Ishikawa (cell line): ENCODE data around the gene MYRIP.

Experiments
- MAX ChIP-seq: IDR thresholded peaks from 2 replicates; pipeline ENCODE4 v1.6.1; 2012
- RAD21 ChIP-seq: IDR thresholded peaks from 2 replicates; pipeline ENCODE4 v1.6.1; 2012; ENCODE audit warnings: low read depth
- REST ChIP-seq: IDR thresholded peaks from 2 replicates; pipeline ENCODE4 v1.6.1; 2012; ENCODE audit warnings: low read depth, mild to moderate bottlenecking
- TAF1 ChIP-seq: IDR thresholded peaks from 2 replicates; pipeline ENCODE4 v1.6.1; 2012; ENCODE audit warnings: low read depth, mild to moderate bottlenecking
- TCF12 ChIP-seq: IDR thresholded peaks from 2 replicates; pipeline ENCODE4 v1.6.1; 2012; ENCODE audit warnings: low read depth
- YY1 ChIP-seq: IDR thresholded peaks from 2 replicates; pipeline ENCODE4 v1.6.1; 2012; ENCODE audit warnings: low read depth

- TF ChIP-seq RAD21: no peak
- TF ChIP-seq TAF1: no peak
- TF ChIP-seq YY1: no peak
- no peak for TF ChIP-seq MAX
- TF ChIP-seq REST: no peak
- TF ChIP-seq TCF12: no peak
Measured at GRCh38 chr3:39765575-39765974, 43.8 kb upstream of the MYRIP start.
